Middle frontal gyrus (tissue), 1 donor: ENCODE measurements around the gene CNTN2.

ENCODE experiments used
- DNase-seq: peaks from one replicate; pipeline ENCODE4 v3.0.0-alpha.2; 2015; ENCODE audit warnings: low spot score; ENCODE audit errors: extremely low spot score

The CNTN2 gene

GRCh38 chr1:205018381-205018780 lies 24.6 kb upstream of the CNTN2 start:
- DNase-seq = no peak

GRCh38 chr1:205020466-205020865 lies 22.5 kb upstream of the CNTN2 start:
- no peak for DNase-seq

- DNase-seq = no peak
Measured at GRCh38 chr1:205024679-205025078, 18.3 kb upstream of the CNTN2 start.

- no peak for DNase-seq
Measured at GRCh38 chr1:205025239-205025638, 17.8 kb upstream of the CNTN2 start.

GRCh38 chr1:205026181-205026580 lies 16.8 kb upstream of the CNTN2 start:
- no peak for DNase-seq

- DNase-seq = no peak
Measured at GRCh38 chr1:205028390-205028789, 14.6 kb upstream of the CNTN2 start.

GRCh38 chr1:205028924-205029323 lies 14.1 kb upstream of the CNTN2 start:
- no peak for DNase-seq

- no peak for DNase-seq
Measured at GRCh38 chr1:205030241-205030640, 12.8 kb upstream of the CNTN2 start.

GRCh38 chr1:205030896-205031295 lies 12.1 kb upstream of the CNTN2 start:
- DNase-seq = no peak

GRCh38 chr1:205032508-205032907 lies 10.5 kb upstream of the CNTN2 start:
- no peak for DNase-seq

GRCh38 chr1:205037539-205037938 lies 5.5 kb upstream of the CNTN2 start:
- DNase-seq = no peak

GRCh38 chr1:205038132-205038786 lies 4.8 kb upstream of the CNTN2 start:
- no peak for DNase-seq

GRCh38 chr1:205041001-205041715 lies 1.9 kb upstream of the CNTN2 start:
- no peak for DNase-seq

GRCh38 chr1:205041998-205042910 lies 758 bp upstream of the CNTN2 start:
- no peak for DNase-seq

GRCh38 chr1:205043866-205044265 lies 854 bp downstream of the CNTN2 start:
- no peak for DNase-seq

- no peak for DNase-seq
Measured at GRCh38 chr1:205044741-205045140, 1.7 kb downstream of the CNTN2 start.

GRCh38 chr1:205045146-205045545 lies 2.1 kb downstream of the CNTN2 start:
- DNase-seq = no peak

GRCh38 chr1:205046870-205047269 lies 3.9 kb downstream of the CNTN2 start:
- no peak for DNase-seq

GRCh38 chr1:205047764-205048231 lies 4.8 kb downstream of the CNTN2 start:
- no peak for DNase-seq

GRCh38 chr1:205048382-205048781 lies 5.4 kb downstream of the CNTN2 start:
- peak; percentile 75 for DNase-seq

- DNase-seq = no peak
Measured at GRCh38 chr1:205049479-205049878, 6.5 kb downstream of the CNTN2 start.

- no peak for DNase-seq
Measured at GRCh38 chr1:205052690-205053089, 9.7 kb downstream of the CNTN2 start.
